T1000 (cell line): ENCODE results near the gene NPHP4.

Experiments used
- DNase-seq: peaks from one replicate; lab custom pipeline; 2025; ENCODE audit warnings: mixed read lengths; lab: John Stamatoyannopoulos, UW

Gene NPHP4

DNA sequence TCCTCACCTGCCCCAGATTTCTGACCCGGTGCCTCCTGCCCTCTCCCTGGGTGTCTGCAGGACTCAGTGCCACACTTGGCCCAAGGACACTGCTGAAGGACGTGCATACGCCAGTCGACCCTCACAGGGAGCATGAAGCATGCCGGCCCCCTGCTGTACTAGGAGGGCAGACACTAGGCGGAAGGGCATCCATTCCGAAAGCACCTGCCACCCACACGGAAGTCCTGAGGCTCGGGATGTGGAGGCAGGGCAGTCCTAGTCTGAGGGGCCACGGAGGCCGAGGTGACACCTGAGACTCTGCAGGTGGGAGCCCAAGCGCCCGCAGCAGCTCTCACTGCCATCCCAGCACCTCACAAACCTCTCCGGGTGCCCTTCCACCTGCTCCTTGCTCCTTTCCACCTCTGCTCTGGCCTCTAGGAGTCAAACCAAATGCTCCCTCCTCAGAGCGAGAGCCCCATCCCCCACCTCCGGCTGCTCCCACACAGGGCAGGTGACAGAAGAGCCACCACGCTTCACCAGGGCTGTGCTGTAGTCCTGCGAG is 2.4 kb downstream of the NPHP4 start:
- DNase-seq = no peak

DNA sequence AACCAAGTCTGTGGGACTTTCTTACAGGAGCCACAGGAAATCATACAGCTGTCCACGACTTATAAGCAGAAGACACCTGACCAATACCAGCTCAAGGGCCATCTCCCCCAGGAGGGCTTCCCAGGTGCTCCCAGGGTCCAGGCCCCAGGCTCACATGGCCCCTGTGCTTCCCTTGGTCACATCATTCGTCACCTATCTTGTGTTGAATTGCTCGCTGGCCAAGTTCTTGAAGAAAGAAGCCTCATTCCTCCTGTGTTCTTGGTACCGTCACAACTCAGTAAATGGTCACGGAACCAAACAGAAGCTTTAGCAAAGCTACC is 3.0 kb downstream of the NPHP4 start:
- DNase-seq = no peak

DNA sequence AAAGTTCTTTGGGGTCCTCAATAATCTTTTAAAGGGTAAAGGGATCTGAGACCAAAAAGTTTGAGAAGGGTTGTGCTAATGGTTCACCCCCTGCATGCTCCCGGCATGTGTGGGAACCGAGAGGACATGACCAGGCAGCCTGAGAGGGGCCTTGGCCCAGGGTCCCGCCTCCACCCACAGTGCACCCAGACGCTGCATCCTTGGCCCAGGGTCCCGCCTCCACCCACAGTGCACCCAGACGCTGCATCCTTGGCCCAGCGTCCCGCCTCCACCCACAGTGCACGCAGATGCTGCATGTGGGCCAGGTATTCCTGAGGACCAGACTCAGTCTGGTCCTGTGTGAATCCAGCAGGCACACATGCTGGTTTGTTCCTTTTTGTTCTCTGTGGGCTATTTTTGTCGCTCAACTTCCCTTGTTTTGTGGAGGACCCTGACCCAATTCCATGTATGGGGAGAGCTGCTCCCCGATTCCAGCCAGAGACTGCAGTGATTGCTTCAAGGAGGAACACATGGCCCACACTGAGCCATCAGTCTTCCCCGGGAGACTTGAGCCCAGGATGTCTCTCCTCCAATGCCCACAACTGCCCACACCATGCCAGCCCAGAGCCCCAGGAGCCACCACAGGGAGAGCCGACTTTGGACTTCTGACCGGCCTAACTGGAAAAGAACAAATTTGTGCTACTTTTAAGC is 3.5 kb downstream of the NPHP4 start:
- DNase-seq = no peak

DNA sequence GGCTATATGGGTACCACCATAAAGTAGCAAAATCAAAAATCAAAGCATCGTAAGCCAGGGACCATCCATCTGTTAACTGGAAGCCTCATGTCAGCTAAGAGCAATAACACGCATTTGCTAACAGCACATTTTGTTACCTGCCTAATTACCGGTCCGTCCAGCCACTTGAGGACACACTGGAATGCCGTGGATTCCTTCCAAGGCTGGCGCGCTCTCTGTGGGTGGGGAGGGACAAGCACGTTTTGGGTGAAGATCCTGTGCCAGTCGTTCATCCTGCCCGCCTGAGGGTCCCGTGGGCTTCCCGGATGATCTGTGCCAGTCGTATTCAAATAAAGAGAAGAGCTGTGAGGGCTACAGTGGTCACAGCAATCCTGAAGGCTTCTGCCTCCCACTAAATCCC is 6.2 kb downstream of the NPHP4 start:
- DNase-seq = no peak

DNA sequence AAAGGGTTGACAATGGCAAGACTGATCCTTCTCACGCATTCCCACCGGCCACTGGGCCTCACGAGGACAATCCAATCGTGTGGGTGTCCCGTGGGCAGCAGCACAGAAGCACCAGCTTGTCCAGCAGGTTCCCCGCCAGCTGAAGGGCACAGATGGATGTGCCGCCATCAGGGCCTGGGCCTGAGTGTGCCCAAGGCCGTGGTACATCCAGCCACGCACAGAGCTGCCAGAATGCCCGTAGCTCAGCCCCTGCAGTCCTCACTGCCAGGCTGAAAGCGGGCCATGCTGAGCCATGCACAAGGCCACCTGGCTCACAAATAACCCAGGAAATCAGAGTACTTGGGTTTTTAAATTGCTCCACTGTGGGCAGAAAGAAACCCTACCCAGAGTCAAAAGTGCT is 7.0 kb downstream of the NPHP4 start:
- no peak for DNase-seq

DNA sequence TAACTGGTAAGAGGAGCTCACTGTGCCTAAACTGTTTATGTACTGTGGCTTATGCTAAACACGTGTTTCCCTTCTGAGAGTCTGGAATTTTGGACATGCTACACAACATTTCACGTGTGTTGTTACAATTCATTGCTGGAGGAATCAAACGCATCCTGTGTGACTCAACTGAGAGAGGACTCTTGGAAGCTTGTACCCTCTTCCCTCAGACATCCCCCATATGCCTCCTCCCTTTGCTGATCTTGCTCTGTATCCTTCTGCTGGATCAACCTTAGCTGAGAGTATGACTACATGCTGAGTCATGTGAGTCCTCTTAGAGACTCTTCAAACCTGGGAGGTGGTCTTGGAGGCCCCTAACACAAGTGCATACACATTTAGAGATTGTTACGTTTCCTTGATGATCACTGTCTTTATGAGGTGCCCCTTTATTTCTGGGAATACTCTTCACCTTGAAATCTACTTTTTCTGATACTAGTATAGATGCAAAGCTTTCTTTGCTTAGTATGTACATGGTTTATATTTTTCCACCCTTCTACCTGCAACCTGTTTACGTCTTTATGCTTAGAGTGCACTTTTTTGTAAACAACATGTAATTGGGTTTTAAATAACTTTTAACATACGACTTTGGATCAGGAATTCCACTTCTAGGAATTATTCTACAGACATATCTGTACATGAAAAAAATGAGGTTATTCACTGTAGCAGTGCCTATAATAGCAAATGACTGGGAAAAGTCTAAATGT is 8.7 kb downstream of the NPHP4 start:
- no peak for DNase-seq

DNA sequence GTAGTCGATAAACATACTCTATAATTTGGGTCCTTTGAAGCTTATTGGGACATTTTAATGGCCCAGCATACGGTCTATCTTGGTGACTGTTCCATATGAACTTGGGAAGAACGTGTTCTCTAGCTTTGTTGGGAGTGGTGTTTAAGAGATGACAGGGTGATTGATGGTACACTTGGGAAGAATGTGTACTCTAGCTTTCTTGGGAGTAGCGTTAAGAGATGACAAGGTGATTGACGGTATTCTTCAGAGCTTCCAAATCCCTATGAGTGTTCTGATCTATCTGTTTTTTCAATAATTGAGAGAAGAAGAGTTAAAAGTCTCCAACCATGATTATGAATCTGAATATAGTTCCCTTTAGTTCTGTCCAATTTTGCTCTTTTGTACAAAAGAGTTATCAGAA is 9.4 kb downstream of the NPHP4 start:
- no peak for DNase-seq

DNA sequence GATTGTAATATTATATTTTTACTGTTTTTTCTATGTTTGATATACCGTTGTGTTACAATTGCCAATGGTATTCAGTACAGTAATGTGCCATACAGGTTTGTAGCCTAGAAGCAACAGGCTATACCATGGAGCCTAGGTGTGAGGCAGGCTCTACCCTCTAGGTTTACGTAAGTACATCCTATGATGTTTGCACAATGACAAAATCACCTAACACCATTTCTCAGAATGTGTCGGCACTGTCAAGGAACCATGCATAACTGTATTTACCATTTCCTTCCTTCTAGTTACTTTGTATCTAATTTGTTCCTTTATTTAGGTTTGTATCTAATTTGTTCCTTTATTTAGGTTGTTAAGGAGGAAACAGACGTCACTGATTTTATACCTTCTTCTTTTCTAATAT is 9.9 kb downstream of the NPHP4 start:
- DNase-seq = no peak

DNA sequence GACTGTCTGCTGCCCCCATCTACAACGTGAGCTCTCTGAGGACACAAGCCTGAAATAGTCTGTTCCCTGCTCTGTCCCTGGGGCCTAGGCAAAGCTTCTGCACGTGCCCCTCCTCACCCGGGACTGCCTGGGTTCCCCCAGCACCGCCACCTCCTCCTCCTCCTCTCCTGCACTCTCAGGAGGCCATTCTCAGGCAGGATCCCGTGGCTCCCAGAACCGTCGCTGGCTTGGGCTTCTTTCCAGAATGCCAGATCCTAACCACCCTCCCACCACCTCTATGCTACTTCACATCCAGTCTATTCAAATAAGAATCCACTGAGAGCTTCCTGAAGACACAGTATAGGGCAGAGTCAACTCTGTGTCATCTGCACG is 11.2 kb downstream of the NPHP4 start:
- DNase-seq = no peak

DNA sequence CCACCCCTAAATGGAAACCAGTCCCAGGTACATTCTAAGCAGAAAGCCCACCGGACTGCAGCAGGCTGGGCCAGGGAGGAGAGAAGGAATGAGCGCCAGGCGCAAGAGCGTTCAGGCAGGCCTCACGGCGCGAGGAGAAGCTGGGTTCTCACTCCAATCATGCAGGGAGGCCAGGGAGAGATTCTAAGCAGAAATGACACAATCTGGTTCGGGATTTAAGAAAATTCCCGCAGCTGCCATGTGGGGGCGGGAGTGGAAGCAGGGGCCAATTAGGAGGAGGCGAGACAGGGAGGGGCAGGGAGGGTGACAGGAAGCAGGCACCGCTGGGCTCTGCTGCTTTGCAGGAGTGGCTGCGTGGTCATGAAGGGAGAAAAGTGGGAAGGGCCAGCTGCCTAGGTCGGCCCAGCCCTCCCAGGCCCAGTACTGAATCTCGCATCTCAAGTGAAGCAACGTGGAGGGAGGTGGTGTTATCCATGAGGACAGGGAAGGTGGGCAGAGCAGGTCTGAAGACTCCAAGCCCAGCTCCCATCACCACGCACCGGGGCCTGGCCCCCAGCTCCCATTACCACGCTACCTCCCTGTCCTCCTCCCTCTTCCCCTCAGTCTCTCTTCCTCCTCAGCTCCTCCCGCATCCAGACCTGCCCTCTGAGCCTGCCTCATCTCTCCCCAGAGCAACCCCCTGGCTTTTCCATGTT is 11.8 kb downstream of the NPHP4 start:
- no peak for DNase-seq

DNA sequence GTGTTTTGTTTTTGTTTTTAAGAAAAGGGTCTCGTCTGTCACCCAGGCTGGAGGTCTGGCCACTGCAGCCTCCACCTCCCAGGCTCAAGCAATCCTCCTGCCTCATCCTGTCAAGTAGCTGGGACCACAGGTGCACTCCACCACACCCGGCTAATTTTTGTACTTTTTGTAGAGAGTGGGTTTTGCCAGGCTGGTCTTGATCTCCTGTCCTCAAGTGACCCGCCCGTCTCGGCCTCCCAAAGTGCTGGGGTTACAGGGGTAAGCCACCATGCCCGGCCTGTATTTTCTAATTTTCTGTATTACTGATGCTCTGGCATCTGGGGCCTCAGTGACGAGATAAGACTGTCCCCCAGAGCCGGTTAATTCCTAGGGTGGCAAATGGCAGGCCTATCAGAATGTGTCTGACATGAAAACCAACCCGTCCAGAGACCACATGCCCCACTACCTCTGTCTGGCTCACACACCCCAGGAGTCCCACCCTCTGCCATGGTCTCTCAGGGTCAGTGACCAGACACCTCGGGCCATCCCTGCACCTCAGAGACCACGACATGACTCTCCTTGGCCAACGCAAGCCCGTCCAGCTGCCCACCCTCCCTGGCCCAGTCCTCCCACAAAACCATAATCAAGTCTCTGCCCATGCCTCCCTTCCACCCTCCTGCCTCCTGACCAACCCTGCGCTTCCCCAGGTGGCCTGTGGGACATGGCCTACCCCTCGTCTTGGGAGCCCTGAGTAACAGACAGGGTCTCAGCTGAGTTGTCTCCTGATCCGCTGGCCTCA is 12.5 kb downstream of the NPHP4 start:
- no peak for DNase-seq

DNA sequence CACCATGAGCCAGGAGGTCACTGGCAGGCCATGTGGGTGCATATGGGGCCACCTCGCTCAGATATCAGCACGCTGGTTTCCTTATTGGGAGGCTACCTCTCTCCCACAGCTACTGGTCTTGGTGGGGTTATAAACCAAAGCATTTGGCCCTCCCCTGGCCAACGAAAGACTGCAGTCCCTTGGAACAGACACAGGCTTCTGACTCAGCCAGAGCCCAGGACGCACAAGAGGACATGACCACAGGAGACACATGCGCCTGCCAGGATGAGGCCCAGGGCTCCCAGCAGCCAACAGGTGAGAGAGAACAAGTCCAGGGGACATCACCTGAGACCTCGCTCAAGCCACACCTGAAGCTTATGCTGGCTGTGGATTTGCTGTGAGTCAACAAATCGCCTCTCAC is 13.8 kb downstream of the NPHP4 start:
- DNase-seq = no peak

DNA sequence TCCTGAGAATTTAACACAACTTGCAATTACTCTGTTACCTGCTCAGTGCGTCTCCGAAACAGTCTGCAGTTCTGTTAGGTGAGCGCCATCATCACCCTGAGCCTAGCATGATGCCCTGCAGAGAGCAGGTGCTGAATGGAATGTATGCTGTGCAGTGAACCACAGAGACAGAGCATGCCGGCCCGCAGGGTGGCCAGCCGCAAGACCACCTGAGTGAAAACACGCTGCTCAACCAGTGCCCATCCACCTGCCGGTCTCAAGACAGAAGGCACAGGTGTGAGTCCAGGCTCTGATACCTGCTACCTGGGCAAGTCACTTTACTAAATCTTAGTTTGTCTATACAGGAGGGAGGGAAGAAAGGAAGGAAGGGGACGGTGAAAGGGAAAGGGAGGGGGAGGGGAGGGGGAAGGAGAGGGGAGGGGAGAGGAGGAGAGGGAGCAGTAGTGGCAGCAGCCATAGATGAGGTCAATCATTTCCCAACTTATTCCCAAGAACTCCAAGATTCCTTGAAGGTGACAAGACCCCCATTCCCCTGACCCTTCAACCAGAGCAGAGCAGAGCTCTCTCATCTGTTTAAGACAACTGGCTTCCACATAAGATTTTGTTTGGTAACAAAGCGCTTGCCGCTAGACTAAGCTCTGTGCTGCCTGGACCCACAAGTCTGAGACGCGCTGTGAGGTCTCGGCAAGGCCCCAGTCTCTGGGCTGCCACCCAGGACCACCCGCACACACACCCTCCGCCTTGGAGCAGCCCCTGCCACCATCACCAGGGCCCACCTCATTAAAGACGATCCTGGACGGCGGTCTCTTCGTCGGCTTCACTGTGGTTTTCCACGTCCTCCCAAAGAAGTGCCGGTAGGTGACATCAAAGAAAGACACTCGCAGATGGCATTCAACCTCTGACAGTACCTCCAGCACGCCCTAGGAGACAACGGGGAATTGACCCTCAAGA is 14.5 kb downstream of the NPHP4 start:
- DNase-seq = no peak

DNA sequence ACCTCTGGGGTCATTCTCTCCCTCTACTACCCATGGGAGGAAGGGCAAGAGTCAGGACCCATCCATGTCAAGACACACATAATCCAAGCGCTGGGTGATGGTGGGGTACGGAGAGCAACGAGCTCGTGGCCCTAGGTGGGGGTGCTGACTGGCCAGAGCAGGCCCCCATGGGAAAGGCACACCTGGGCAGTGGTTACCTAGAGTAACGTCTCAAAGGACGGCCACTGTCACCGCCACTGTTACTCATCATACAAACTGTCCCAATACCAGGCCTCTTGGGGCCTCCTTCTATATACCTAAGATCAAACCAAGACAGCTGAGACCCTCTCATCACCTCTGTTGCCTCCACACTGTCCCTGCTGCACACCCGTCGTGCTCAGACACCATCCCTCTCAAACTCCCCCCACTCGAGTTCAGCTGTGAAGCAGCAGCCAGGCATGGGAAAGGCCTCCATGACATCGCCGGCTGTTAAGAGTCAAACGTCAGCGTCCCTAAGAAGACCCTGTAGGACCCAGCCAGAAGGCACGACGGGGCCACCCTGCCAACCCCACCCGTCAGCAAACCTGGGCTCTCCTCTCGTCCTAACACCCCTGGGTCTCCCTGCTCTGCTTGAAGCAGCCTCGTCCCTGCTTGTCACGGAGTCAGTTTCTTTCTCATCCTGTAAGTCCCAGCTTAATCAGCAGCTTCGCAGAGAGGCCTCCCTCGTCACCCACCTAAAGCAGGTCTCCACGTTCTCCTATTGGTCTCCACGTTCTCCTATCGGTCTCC is 15.3 kb downstream of the NPHP4 start:
- DNase-seq = no peak

DNA sequence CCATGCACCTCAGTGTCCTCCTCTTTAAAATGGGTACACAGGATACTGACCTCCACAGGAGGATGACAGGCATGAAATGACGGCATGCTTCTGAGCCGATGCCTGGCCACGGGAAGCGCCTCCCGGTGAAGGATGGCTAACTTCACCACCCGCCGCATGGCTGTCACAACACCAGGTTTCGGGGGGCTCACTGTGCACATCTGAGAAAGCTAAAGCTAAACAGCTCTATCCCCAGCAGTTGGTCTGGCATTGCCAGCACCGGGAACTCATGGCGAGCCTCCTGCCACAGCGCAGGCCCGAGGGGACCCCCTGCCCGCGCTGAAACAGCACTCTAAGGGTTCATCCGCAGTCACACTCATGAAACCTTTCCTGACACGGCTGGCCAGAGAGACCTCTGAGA is 16.0 kb downstream of the NPHP4 start:
- DNase-seq = no peak

DNA sequence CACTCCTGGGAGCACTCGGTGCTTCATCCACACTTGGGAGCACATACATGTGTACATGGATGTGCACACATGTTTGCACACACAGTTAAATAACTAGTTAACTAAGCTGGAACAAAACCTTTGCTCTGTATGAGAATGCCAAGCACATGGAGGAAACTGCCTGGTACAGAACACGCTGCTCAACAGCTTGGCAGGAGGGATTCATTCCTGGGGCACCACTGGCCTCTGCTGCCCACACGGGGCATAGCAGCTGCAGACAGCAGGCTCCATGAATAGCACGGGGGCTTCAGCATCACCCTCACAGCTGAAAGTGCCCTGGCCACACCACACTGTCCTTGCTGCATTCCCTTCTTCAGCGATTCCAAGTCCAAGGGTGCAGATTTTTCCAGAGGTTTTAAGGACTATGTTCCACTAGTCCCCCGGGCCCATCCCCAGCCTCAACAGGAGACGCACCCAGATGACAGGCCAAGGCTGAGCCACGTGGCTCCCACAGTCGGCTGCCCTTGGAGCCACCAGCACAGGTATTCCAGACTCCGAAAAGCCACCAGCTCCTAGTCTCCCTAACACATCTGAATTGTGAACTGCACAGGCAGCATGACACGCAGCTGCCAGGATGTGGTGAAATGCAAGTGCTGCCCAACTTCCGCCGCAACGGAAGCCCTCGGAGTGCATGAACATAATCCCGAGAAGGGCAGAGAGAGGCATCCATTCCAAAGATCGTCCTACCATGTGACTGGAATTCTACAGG is 16.9 kb downstream of the NPHP4 start:
- no peak for DNase-seq

DNA sequence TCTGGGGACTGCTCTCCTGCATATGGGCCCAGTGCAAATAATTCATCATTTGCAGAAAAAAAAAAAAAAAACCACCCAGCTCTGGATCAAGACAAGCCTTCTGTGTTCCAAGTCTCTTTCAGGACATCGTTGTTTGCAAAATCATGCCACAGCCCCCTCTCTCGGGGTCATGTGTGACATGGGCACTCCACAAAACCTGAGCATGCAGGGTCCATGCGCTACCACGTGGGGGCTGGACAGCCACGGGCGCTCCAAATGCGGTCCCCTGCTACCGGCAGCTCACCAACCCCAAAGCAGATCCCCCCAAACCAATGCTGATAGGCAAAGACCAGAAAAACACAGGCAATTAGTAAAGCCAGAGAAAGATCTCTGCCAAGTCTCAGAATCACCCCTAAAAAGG is 17.6 kb downstream of the NPHP4 start:
- DNase-seq = no peak

DNA sequence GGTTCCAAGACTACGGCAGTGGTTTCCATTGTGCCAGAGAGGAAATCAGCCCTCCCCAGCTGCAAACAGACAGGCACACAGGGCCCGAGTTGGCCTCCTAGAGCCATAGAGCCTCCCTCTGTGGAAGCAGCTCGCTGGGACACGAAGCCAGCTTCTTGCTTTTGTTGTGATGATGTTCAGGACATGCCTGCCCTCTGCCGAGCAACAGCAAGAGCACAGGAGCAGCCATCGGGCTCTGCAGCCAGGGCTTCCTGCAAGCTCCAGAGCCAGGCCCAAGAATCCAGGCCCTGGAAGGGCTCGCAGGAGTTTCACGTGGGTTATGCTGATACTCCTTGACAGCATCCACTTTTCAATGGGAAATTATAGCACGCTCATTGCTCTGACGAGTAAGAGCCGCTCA is 18.5 kb downstream of the NPHP4 start:
- DNase-seq = no peak

DNA sequence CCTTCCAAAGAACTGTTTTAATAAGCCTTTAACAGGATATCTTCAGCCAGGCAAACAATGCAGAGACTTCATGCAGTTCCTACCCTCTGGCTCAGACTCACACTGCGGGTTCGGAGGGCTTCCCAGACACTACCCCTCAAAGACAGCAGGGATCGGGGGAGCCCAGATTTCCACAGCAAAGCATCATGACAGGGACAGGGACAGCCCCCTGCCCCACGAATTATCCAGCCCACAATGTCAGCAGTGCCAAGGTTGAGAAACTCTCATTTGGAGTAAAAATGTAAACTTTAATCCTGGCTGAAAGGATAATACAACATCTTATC is 20.1 kb downstream of the NPHP4 start:
- no peak for DNase-seq
